BE2C (cell line): ENCODE measurements around the gene MAP2K3.

Source experiments
- DNase-seq: peaks from one replicate; pipeline ENCODE4 v3.0.0-alpha.2; 2020
- H3K27me3 ChIP-seq: fragments of 250-450 bp; sonication (Bioruptor Pico); 2 replicates; pipeline ENCODE4 v1.5.1; 2020; ENCODE audit warnings: mild to moderate bottlenecking
- H3K36me3 ChIP-seq: fragments of 250-450 bp; sonication (Bioruptor Pico); 2 replicates; pipeline ENCODE4 v1.5.1; 2020; ENCODE audit warnings: mild to moderate bottlenecking
- H3K4me1 ChIP-seq: fragments of 250-450 bp; sonication (Bioruptor Pico); 2 replicates; pipeline ENCODE4 v1.5.1; 2020
- H3K4me3 ChIP-seq: 2 replicates; pipeline ENCODE4 v1.5.1; 2011; ENCODE audit warnings: low read depth, low read length
- H3K9me3 ChIP-seq: fragments of 250-450 bp; sonication (Bioruptor Pico); 2 replicates; pipeline ENCODE4 v1.5.1; 2020
- CTCF ChIP-seq: IDR thresholded peaks from 2 replicates; pipeline ENCODE4 v1.5.1; 2012; ENCODE audit warnings: mild to moderate bottlenecking, low read depth, low read length

MAP2K3 gene

GRCh38 chr17:21278450-21279197, 5.9 kb upstream of the MAP2K3 start:
- H3K4me1 ChIP-seq, result no peaks in the 10 kb centered on the region
- no peak overlapping the region for H3K4me3 ChIP-seq
- no peaks in the 10 kb centered on the region for H3K36me3 ChIP-seq
- DNase-seq, result no peak
- no peaks in the 10 kb centered on the region for H3K9me3 ChIP-seq
- H3K27me3 ChIP-seq, result no peaks in the 10 kb centered on the region
- TF ChIP-seq CTCF, result no peak

- H3K9me3 ChIP-seq, result no peaks in the 10 kb centered on the region
- H3K4me3 ChIP-seq, result no peak overlapping the region
- H3K36me3 ChIP-seq, result no peaks in the 10 kb centered on the region
- DNase-seq, result no peak
- no peaks in the 10 kb centered on the region for H3K27me3 ChIP-seq
- no peaks in the 10 kb centered on the region for H3K4me1 ChIP-seq
- TF ChIP-seq CTCF, result no peak
These were observed 5.3 kb upstream of the MAP2K3 start for GRCh38 chr17:21279198-21279535.

- H3K9me3 ChIP-seq, result no peaks in the 10 kb centered on the region
- no peaks in the 10 kb centered on the region for H3K36me3 ChIP-seq
- no peak for DNase-seq
- no peaks in the 10 kb centered on the region for H3K4me1 ChIP-seq
- TF ChIP-seq CTCF, result no peak
- no peak overlapping the region for H3K4me3 ChIP-seq
- no peaks in the 10 kb centered on the region for H3K27me3 ChIP-seq
These were observed 4.9 kb upstream of the MAP2K3 start for GRCh38 chr17:21279582-21279981.

- TF ChIP-seq CTCF, result peak; percentile 79
- Histone ChIP-seq H3K9me3 (no peaks in the 10 kb centered on the region), H3K4me1 (no peaks in the 10 kb centered on the region), H3K4me3 (no peak overlapping the region), H3K27me3 (no peaks in the 10 kb centered on the region), H3K36me3 (no peaks in the 10 kb centered on the region)
- peak; percentile 78 for DNase-seq
These were observed 4.4 kb upstream of the MAP2K3 start for GRCh38 chr17:21280081-21280518.

- H3K9me3 ChIP-seq, result no peaks in the 10 kb centered on the region
- no peaks in the 10 kb centered on the region for H3K27me3 ChIP-seq
- no peaks in the 10 kb centered on the region for H3K4me1 ChIP-seq
- H3K36me3 ChIP-seq, result no peaks in the 10 kb centered on the region
- DNase-seq, result no peak
- no peak for TF ChIP-seq CTCF
- H3K4me3 ChIP-seq, result no peak overlapping the region
These were observed 2.3 kb upstream of the MAP2K3 start for GRCh38 chr17:21282231-21282630.

- H3K9me3 ChIP-seq, result no peaks in the 10 kb centered on the region
- no peaks in the 10 kb centered on the region; the same call in 1 of the 2 replicates for H3K4me1 ChIP-seq
- no peaks in the 10 kb centered on the region for H3K36me3 ChIP-seq
- no peak for TF ChIP-seq CTCF
- DNase-seq, result no peak
- no peaks in the 10 kb centered on the region for H3K27me3 ChIP-seq
- H3K4me3 ChIP-seq, result no peak overlapping the region
These were observed 1.7 kb upstream of the MAP2K3 start for GRCh38 chr17:21282850-21283249.
